PC-3 (cell line): ENCODE results near the gene GNRH2. TPM values are rescaled to one million over a fixed set of nuclear protein-coding genes. Genes with fewer than 3 reads are reported as not detected.

ENCODE experiments used
- ATAC-seq: fragments of 200-7000 bp; cut with Tn5 transposase; 2 replicates; pipeline ENCODE4 v1.9.1; 2020; ENCODE audit warnings: mild to moderate bottlenecking, moderate library complexity
- BruUV-seq: library from RNA; stranded (reverse); fragments of 400-500 nt; replicated peaks from 2 replicates; lab custom pipeline; 2021; lab: Mats Ljungman, UMichigan
- CTCF ChIA-PET: fragments of 300-600 bp; sonication (Branson Sonifier 250); formaldehyde crosslinking; loops from one replicate; lab custom pipeline; 2022; ENCODE audit warnings: antibody characterized with exemption; lab: Charles Lee
- POLR2A ChIA-PET: fragments of 300-600 bp; sonication (Branson Sonifier 250); formaldehyde crosslinking; loops from one replicate; lab custom pipeline; 2022; ENCODE audit warnings: antibody characterized with exemption; ENCODE audit not compliant: unreplicated experiment; lab: Charles Lee
- DNase-seq: peaks from one replicate; pipeline ENCODE4 v3.0.0-alpha.2; 2015
- H2AFZ ChIP-seq: fragments of 300-600 bp; sonication (generic); 2 replicates; pipeline ENCODE4 v1.6.0; 2016; ENCODE audit warnings: antibody characterized with exemption, low read length
- H3F3A ChIP-seq: fragments of 300-600 bp; sonication (generic); one replicate; pipeline ENCODE4 v1.6.0; 2017; ENCODE audit warnings: antibody characterized with exemption, low read length, control low read depth, mild to moderate bottlenecking; ENCODE audit not compliant: unreplicated experiment
- H3K27ac ChIP-seq: fragments of 300-600 bp; sonication (generic); 2 replicates; pipeline ENCODE4 v1.5.1; 2016; ENCODE audit warnings: mild to moderate bottlenecking, low read length
- H3K27me3 ChIP-seq: fragments of 300-600 bp; sonication (generic); 2 replicates; pipeline ENCODE4 v1.6.1; 2016; ENCODE audit warnings: low read length, mixed read lengths
- H3K36me3 ChIP-seq: fragments of 300-600 bp; sonication (generic); 2 replicates; pipeline ENCODE4 v1.6.1; 2016; ENCODE audit warnings: low read depth, mixed run types, low read length, mixed read lengths
- H3K4me1 ChIP-seq: fragments of 300-600 bp; sonication (generic); 2 replicates; pipeline ENCODE4 v1.5.1; 2016; ENCODE audit warnings: low read length; ENCODE audit not compliant: insufficient read depth
- H3K4me2 ChIP-seq: fragments of 300-600 bp; sonication (generic); 2 replicates; pipeline ENCODE4 v1.6.0; 2016; ENCODE audit warnings: low read length
- H3K4me3 ChIP-seq: fragments of 300-600 bp; sonication (generic); 2 replicates; pipeline ENCODE4 v1.5.1; 2016; ENCODE audit warnings: mild to moderate bottlenecking, low read length, mixed read lengths
- H3K79me2 ChIP-seq: fragments of 300-600 bp; sonication (generic); 2 replicates; pipeline ENCODE4 v1.6.1; 2017; ENCODE audit warnings: low read length, mixed read lengths
- H3K9ac ChIP-seq: fragments of 300-600 bp; sonication (generic); 2 replicates; pipeline ENCODE4 v1.6.0; 2016; ENCODE audit warnings: mild to moderate bottlenecking, low read length
- H3K9me2 ChIP-seq: fragments of 300-600 bp; sonication (generic); replicated peaks from 2 replicates; pipeline ENCODE4 v1.6.1; 2016; ENCODE audit warnings: mixed run types, low read length, mixed read lengths
- H3K9me3 ChIP-seq: fragments of 300-600 bp; sonication (generic); 2 replicates; pipeline ENCODE4 v1.6.1; 2016; ENCODE audit warnings: low read length, mixed read lengths
- H4K20me1 ChIP-seq: fragments of 300-600 bp; sonication (generic); 2 replicates; pipeline ENCODE4 v1.6.1; 2016; ENCODE audit warnings: low read length, mixed read lengths
- CTCF ChIP-seq: fragments of 300-600 bp; sonication (generic); conservative IDR thresholded peaks from 2 replicates; pipeline ENCODE4 v1.5.1; 2017; ENCODE audit warnings: antibody characterized with exemption, low read depth, mild to moderate bottlenecking, low read length
- EZH2 ChIP-seq: fragments of 300-600 bp; sonication (generic); IDR thresholded peaks from one replicate; pipeline ENCODE4 v1.6.1; 2017; ENCODE audit warnings: antibody characterized with exemption, mild to moderate bottlenecking, low read length; ENCODE audit not compliant: unreplicated experiment
- EZH2phosphoT487 ChIP-seq: fragments of 300-600 bp; sonication (generic); IDR thresholded peaks from 2 replicates; pipeline ENCODE4 v1.6.1; 2018; ENCODE audit warnings: mild to moderate bottlenecking, antibody characterized with exemption, low read length, borderline replicate concordance
- intact Hi-C: fragments of 100-400 bp; cut with micrococcal nuclease; formaldehyde crosslinking; loops from 2 replicates; pipeline ENCODE4 v1.9.0; 2023
- total RNA-seq: library from RNA; depleted of rRNA; stranded (reverse); fragments of >200 nt; gene quantifications from 2 replicates; pipeline ENCODE4 v1.2.3, GENCODE V29; 2014

Gene GNRH2
- total RNA-seq, 1 experiment from 2014 or later: not detected

- ChIA-PET CTCF (interaction anchor here (0.5 kb wide), 1 partner anchor 10 kb away, joined by 3 read pairs; no protein-coding TSS in a partner anchor), POLR2A (interaction anchor here (0.6 kb wide), 1 partner anchor 134 kb away, joined by 3 read pairs; no protein-coding TSS in a partner anchor)
- H3K9ac ChIP-seq: no peak overlapping the region
- H3K79me2 ChIP-seq: no peaks in the 10 kb centered on the region
- no peaks in the 10 kb centered on the region for H3F3A ChIP-seq
- no peak overlapping the region for H3K27ac ChIP-seq
- H3K36me3 ChIP-seq: peaks cover 26% of the 10 kb centered on the region
- H3K9me3 ChIP-seq: no peaks in the 10 kb centered on the region
- ATAC-seq (peak; percentile 72), DNase-seq (peak; percentile 24)
- no peak overlapping the region for H3K4me3 ChIP-seq
- no TSS peak for BruUV-seq
- intact Hi-C loops: no loop called here
- H2AFZ ChIP-seq: no peak overlapping the region
- H3K27me3 ChIP-seq: no peaks in the 10 kb centered on the region
- no peaks in the 10 kb centered on the region for H3K9me2 ChIP-seq
- TF ChIP-seq EZH2phosphoT487: no peak
- no peak for TF ChIP-seq EZH2
- no peak for TF ChIP-seq CTCF
- no peak overlapping the region for H3K4me2 ChIP-seq
- peaks cover 7% of the 10 kb centered on the region; the same call in 1 of the 2 replicates for H3K4me1 ChIP-seq
- no peaks in the 10 kb centered on the region for H4K20me1 ChIP-seq
These were observed 32.3 kb upstream of the GNRH2 start for GRCh38 chr20:3010985-3011723.

- intact Hi-C loops: no loop called here
- Histone ChIP-seq H2AFZ (no peak overlapping the region), H3K4me2 (no peak overlapping the region), H4K20me1 (no peaks in the 10 kb centered on the region), H3K27ac (no peak overlapping the region), H3K9ac (no peak overlapping the region), H3K4me1 (peaks cover 7% of the 10 kb centered on the region; the same call in 1 of the 2 replicates), H3K4me3 (no peak overlapping the region), H3K79me2 (no peaks in the 10 kb centered on the region), H3K9me3 (no peaks in the 10 kb centered on the region), H3F3A (no peaks in the 10 kb centered on the region), H3K9me2 (no peaks in the 10 kb centered on the region), H3K27me3 (no peaks in the 10 kb centered on the region), H3K36me3 (peaks cover 21% of the 10 kb centered on the region)
- DNase-seq: no peak
- no peak for TF ChIP-seq EZH2phosphoT487
- TF ChIP-seq CTCF: no peak
- no peak for TF ChIP-seq EZH2
- ChIA-PET POLR2A (interaction anchor here (0.6 kb wide), 1 partner anchor 133 kb away, joined by 3 read pairs; no protein-coding TSS in a partner anchor), CTCF (no interaction called here)
- no peak for ATAC-seq
- no TSS peak for BruUV-seq
These were observed 31.7 kb upstream of the GNRH2 start for GRCh38 chr20:3011752-3012151.

GRCh38 chr20:3013771-3014170 is 29.7 kb upstream of the GNRH2 start:
- POLR2A ChIA-PET: no interaction called here
- Histone ChIP-seq H3F3A (no peaks in the 10 kb centered on the region), H3K4me2 (no peak overlapping the region), H3K27me3 (no peaks in the 10 kb centered on the region), H4K20me1 (no peaks in the 10 kb centered on the region), H3K4me3 (no peak overlapping the region), H3K9me2 (no peaks in the 10 kb centered on the region), H3K79me2 (no peaks in the 10 kb centered on the region), H3K4me1 (peaks cover 7% of the 10 kb centered on the region; the same call in 1 of the 2 replicates), H2AFZ (no peak overlapping the region), H3K9me3 (no peaks in the 10 kb centered on the region), H3K9ac (no peak overlapping the region), H3K36me3 (peaks cover 24% of the 10 kb centered on the region; the same call in 1 of the 2 replicates), H3K27ac (no peak overlapping the region)
- no peak for DNase-seq
- no TSS peak for BruUV-seq
- ATAC-seq: no peak
- CTCF ChIA-PET: no interaction called here
- TF ChIP-seq CTCF (no peak), EZH2 (no peak), EZH2phosphoT487 (no peak)
- intact Hi-C loops: no loop called here
